Posterior vena cava (tissue), 2 donors: Measurements from ENCODE around the gene KNL1. TPM values are rescaled to one million over a fixed set of nuclear protein-coding genes. Genes with fewer than 3 reads are reported as not detected.

Experiments used
- total RNA-seq, 2 donors: library from RNA; stranded (reverse); fragmentation: NEBNext Ultra II Directional; extraction: Animal tissue kit (Norgen Biotek cat#: 25700); gene quantifications; one replicate each; pipeline ENCODE4 v1.2.1, GENCODE V29; 2021
- donor health status: DM: yes; HTN: yes; CAD: no.
- donor health status: DM: yes; HTN: yes; CAD: no.

The KNL1 gene
- total RNA-seq, 2 donors from 2014 or later: 0.52 to 0.79 TPM

Other genes starting within 250 kb of the KNL1 start
- gene PHGR1, start 243.2 kb upstream of the KNL1 start, total RNA-seq: not detected
- under 1 TPM; 0.05 to 0.32 TPM for gene DISP2, start 236.0 kb upstream of the KNL1 start, total RNA-seq
- gene KNSTRN, start 211.5 kb upstream of the KNL1 start, total RNA-seq: 1 to 10 TPM; 5.4 to 8.4 TPM
- gene IVD, start 188.5 kb upstream of the KNL1 start, total RNA-seq: 10 to 100 TPM; 24.3 to 38.9 TPM
- gene BAHD1, start 153.3 kb upstream of the KNL1 start, total RNA-seq: 10 to 100 TPM; 11.9 to 13.8 TPM
- 10 to 100 TPM; 11.8 to 15.8 TPM for gene CHST14, start 123.3 kb upstream of the KNL1 start, total RNA-seq
- gene CCDC32, start 29.2 kb upstream of the KNL1 start, total RNA-seq: 10 to 100 TPM; 27.0 to 31.1 TPM
- 1 to 10 TPM; 5.0 to 6.8 TPM for gene RPUSD2, start 24.9 kb upstream of the KNL1 start, total RNA-seq
- gene RAD51, start 100.9 kb downstream of the KNL1 start, total RNA-seq: 1 to 10 TPM in 1 of 2 donors, under 1 TPM in 1; 0.52 to 1.0 TPM
- gene RMDN3, start 161.0 kb downstream of the KNL1 start, total RNA-seq: 10 to 100 TPM; 22.3 to 23.6 TPM
- 1 to 10 TPM; 7.1 to 8.9 TPM for gene GCHFR, start 169.8 kb downstream of the KNL1 start, total RNA-seq
- under 1 TPM; 0.10 to 0.28 TPM for gene C15orf62, start 175.7 kb downstream of the KNL1 start, total RNA-seq
- gene ZFYVE19, start 212.8 kb downstream of the KNL1 start, total RNA-seq: 1 to 10 TPM; 8.3 to 8.6 TPM
- 10 to 100 TPM; 18.3 to 22.9 TPM for gene DNAJC17, start 213.2 kb downstream of the KNL1 start, total RNA-seq
- not detected for gene PPP1R14D, start 234.5 kb downstream of the KNL1 start, total RNA-seq
- gene SPINT1, start 249.8 kb downstream of the KNL1 start, total RNA-seq: 1 to 10 TPM; 1.7 to 3.2 TPM